ENCODE data around the gene C8G. TPM values are rescaled to one million over a fixed set of nuclear protein-coding genes. Genes with fewer than 3 reads are reported as not detected.

C8G gene
- total RNA-seq, 1 donor from 2014 or later: not detected

DNA sequence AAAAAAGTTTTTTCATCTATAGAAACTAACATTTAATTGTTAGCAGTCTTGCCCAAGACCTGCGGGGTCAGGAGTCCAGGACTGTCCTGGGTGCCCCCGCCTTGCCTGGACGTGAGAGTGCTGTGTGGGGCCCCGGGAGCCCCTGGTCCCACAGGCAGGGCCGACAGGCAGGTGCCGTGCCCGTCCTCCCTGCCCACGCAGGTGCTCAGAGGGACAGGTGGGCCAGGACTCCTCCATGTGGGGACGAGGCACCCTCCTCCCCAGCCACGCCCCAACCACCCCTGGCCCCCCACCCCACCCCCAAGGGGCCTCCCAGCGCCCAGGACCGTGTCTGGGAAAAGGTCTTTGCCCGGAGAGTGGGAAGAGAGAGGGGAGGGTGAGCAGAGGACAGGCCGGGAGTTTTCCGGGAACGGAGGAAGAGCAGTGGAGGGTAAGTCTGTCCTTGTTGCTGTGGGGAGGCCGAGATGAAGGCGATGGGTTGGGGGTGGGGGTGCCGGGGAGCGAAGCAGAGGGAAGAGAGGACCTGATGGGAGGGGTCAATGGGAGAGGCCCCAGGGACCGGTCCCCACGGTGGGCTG, 4.3 kb downstream of the C8G start:
- H3K4me3 ChIP-seq (ENCODE audit: low read depth, low read length): peak overlapping the region; percentile 63
- DNase-seq (ENCODE audit: low read depth): no peak
- no peaks in the 10 kb centered on the region for H3K27me3 ChIP-seq (ENCODE audit: control insufficient read depth, insufficient read depth, low read length)
- TF ChIP-seq, protein P1, sequence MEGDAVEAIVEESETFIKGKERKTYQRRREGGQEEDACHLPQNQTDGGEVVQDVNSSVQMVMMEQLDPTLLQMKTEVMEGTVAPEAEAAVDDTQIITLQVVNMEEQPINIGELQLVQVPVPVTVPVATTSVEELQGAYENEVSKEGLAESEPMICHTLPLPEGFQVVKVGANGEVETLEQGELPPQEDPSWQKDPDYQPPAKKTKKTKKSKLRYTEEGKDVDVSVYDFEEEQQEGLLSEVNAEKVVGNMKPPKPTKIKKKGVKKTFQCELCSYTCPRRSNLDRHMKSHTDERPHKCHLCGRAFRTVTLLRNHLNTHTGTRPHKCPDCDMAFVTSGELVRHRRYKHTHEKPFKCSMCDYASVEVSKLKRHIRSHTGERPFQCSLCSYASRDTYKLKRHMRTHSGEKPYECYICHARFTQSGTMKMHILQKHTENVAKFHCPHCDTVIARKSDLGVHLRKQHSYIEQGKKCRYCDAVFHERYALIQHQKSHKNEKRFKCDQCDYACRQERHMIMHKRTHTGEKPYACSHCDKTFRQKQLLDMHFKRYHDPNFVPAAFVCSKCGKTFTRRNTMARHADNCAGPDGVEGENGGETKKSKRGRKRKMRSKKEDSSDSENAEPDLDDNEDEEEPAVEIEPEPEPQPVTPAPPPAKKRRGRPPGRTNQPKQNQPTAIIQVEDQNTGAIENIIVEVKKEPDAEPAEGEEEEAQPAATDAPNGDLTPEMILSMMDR (IDR thresholded peaks at IDR 0.05; ENCODE audit: insufficient read depth, low read length, poor library complexity, severe bottlenecking): no peak
- H3K36me3 ChIP-seq (ENCODE audit: control insufficient read depth, insufficient read depth, low read length): no peaks in the 10 kb centered on the region

DNA sequence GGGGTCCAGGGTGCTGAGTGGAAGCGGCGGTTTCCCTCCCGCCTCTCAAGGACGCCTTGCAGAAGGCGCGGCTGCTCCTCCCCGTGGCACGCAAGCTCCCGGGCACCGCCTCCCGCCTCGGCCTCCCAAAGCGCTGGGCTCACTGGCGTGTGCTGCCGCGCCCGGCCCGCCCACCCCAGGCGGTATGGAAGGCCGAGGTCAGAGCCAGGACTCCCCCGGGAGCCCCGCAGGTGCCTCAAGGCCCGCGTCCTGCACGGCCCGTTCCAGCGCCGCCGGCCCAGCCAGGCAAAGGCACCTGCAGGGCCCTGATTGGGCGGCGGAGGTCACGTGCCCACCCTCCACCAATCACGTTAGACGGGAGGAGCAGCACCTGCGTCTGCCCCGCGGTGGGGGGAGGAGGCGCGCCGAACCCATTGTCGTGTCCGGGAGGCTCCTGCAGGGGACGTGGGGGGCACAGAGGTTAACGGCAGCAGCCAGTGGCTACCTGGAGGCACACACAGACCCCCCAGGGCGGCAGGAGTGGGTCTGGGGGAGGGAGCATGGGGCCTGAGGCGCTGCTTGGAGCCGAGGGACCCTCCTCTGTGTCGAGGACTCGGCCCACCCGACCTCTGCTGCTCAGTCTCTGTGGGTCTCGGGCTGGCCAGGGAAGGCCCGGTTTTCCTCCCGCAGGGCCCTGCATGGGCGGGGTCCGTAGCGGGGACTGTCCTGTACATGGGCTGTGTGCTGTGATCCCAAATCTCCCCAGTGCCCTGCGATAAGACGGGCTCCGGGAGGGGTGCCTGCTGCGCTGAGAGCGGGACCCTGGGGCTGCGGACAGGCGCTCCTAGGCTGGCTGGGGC, 5.0 kb downstream of the C8G start:
- TF ChIP-seq, protein P1 (IDR thresholded peaks at IDR 0.05; ENCODE audit: insufficient read depth, low read length, poor library complexity, severe bottlenecking): peak; percentile 28
- peak; percentile 61 for DNase-seq (ENCODE audit: low read depth)
- no peaks in the 10 kb centered on the region for H3K36me3 ChIP-seq (ENCODE audit: control insufficient read depth, insufficient read depth, low read length)
- H3K27me3 ChIP-seq (ENCODE audit: control insufficient read depth, insufficient read depth, low read length): no peaks in the 10 kb centered on the region
- H3K4me3 ChIP-seq (ENCODE audit: low read depth, low read length): peak overlapping the region; percentile 63

DNA sequence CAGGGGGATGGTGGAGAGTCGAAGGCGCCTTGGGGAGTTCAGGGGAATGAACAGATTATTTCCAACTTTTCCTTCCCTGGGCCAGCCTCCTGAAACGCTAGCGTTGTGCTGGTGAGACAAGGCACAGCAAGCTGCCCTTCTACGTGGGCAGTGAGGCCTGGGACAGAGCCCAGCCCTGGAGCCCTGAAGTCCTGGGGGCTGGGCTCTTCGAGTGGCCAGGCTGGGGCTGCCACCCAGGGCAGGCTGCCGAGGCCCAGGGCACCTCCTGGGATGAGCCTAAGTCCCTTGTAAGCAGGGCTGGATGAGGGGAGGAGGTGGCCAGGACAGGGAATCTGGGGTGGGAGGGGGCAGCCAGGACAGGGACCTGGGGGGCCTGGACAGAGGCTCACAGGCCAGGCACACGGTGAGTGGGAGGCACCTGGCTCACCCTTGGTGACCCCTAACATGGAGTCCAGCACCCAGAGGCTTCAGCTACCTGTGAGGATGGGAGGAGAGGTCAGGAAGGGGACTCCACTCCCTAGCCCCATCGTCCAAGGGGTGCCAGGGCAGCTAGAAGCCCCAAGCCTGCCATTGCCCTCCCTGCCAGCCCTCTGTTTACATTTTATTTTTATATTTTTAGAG, 5.7 kb downstream of the C8G start:
- TF ChIP-seq, protein P1 (IDR thresholded peaks at IDR 0.05; ENCODE audit: insufficient read depth, low read length, poor library complexity, severe bottlenecking): no peak
- Histone ChIP-seq H3K4me3 (ENCODE audit: low read depth, low read length) (peak overlapping the region; percentile 63), H3K36me3 (ENCODE audit: control insufficient read depth, insufficient read depth, low read length) (no peaks in the 10 kb centered on the region), H3K27me3 (ENCODE audit: control insufficient read depth, insufficient read depth, low read length) (no peaks in the 10 kb centered on the region)
- no peak for DNase-seq (ENCODE audit: low read depth)

DNA sequence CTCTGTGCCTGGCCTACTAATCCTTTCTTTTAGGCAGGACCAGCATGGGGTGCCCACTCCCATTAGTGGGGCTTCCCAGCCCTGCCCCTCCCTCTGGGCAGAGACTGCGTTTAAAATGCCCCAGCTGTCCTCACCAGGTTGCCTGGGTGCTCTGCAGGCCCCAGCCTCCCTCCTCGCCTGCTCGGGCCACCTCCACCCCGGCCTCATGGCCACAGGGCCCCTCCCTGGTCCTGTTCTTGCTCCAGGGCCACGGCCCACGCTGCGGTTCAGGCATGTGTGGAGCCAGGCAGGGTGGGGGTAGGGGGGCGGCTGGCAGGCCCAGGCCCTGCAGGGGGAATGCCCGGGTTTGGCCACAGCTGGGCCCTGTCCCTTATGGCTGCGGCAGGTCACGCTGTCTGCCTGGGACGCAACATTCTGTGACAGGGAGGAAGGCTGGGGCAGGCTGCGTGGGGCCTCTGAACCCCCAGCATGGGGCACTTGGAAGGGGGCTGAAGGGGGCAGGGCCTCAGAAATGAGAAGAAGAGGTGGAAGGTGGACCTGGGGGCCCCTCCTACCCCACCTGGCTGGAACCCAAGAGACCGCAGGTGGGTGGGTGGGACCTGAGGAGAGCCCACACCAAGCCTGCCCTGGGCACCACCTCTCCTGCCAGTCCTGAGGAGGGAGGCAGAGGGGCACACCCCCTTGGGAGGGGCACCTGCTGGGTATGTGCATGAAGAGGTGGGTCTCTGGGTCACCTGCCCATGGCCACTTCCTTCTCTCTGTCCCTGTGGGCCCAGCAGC, 6.7 kb downstream of the C8G start, which contains the start of gene LCN12:
Gene LCN12, plus strand, starts transcription at position 733 of the 780 bp plus-strand sequence. CDS start 55 bp downstream, outside the sequence.
- TF ChIP-seq, protein P1 (IDR thresholded peaks at IDR 0.05; ENCODE audit: insufficient read depth, low read length, poor library complexity, severe bottlenecking): no peak
- Histone ChIP-seq H3K27me3 (ENCODE audit: control insufficient read depth, insufficient read depth, low read length) (no peaks in the 10 kb centered on the region), H3K36me3 (ENCODE audit: control insufficient read depth, insufficient read depth, low read length) (no peaks in the 10 kb centered on the region), H3K4me3 (ENCODE audit: low read depth, low read length) (no peak within 1 kb of the TSS)
- no peak for DNase-seq (ENCODE audit: low read depth)

DNA sequence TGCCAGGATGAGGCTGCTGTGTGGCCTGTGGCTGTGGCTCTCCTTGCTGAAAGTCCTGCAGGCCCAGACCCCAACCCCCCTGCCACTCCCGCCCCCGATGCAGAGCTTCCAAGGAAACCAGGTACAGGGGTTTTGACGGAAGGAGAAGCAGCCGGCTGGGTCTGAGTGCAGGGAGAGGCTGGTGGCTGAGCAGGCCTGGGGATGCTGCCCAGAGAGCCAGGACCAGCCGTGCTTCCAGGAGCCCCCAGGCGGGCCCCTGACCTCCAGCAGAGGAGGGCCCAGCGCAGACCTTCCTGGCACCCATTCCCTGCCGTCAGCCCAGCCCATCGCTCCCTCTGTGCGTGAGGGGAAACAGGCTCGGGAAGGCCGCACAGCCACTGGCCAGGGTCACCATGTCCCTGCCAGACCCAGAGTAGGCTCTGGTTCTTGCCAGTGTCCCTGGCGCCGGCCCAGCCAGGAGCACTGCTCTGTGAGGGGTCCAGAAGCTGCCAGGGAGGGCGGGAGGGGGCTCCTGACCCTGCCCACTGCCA, 7.3 kb downstream of the C8G start:
- TF ChIP-seq, protein P1 (IDR thresholded peaks at IDR 0.05; ENCODE audit: insufficient read depth, low read length, poor library complexity, severe bottlenecking): no peak
- no peaks in the 10 kb centered on the region for H3K27me3 ChIP-seq (ENCODE audit: control insufficient read depth, insufficient read depth, low read length)
- no peak overlapping the region for H3K4me3 ChIP-seq (ENCODE audit: low read depth, low read length)
- no peaks in the 10 kb centered on the region for H3K36me3 ChIP-seq (ENCODE audit: control insufficient read depth, insufficient read depth, low read length)
- DNase-seq (ENCODE audit: low read depth): no peak
